NCI-H2227 treated with DMSO at 0.1 percent for 48 hours (cell line): Measurements from ENCODE around the gene KRTAP10-8.
"Not testable (repeated sequence)": the region's sequence is repeated elsewhere in the genome, so short reads cannot be mapped to it uniquely, and the experiment has no call there.

Experiments used
- DNase-seq: peaks from one replicate; lab custom pipeline; 2025; lab: John Stamatoyannopoulos, UW

The KRTAP10-8 gene, protein sequence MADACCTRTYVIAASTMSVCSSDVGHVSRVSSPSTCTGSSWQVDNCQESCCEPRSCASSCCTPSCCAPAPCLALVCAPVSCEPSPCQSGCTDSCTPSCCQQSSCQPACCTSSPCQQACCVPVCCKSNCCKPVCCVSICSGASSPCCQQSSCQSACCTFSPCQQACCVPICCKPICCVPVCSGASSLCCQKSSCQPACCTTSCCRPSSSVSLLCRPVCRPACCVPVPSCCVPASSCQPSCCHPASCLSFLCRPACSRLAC

DNA sequence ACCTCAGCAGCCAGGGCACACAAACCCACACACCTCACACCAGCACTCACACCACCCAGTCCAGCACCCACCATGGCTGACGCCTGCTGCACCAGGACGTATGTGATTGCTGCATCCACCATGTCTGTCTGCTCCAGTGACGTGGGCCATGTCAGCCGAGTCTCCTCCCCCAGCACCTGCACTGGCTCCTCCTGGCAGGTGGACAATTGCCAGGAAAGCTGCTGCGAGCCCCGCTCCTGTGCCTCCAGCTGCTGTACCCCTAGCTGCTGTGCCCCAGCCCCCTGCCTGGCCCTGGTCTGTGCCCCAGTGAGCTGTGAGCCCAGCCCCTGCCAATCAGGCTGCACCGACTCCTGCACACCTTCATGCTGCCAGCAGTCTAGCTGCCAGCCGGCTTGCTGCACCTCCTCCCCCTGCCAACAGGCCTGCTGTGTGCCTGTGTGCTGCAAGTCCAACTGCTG lies at the start of gene KRTAP10-8:
KRTAP10-8 (plus strand) TSS at position 51 of the 458 bp plus-strand sequence; CDS start at position 73, 22 bp downstream.
- DNase-seq: no peak

DNA sequence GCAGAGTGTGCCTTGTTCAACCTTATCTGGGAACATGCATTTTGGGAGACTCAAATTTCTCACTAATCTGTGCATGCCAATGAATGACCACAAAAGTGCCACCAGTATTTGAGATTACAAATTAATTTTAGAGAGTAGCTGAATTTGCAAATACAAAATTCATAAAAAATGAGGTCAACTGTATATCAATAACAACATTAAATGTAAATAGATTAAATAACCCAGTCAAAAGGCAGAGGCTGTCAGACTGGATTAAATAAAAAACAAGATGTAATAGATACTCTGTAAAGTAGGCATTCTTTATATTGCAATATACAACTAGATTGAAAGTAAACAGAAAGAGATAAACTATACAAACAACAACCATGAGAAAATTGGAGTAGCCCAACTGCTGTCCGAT lies 47.8 kb upstream of the KRTAP10-8 start:
- no peak for DNase-seq

DNA sequence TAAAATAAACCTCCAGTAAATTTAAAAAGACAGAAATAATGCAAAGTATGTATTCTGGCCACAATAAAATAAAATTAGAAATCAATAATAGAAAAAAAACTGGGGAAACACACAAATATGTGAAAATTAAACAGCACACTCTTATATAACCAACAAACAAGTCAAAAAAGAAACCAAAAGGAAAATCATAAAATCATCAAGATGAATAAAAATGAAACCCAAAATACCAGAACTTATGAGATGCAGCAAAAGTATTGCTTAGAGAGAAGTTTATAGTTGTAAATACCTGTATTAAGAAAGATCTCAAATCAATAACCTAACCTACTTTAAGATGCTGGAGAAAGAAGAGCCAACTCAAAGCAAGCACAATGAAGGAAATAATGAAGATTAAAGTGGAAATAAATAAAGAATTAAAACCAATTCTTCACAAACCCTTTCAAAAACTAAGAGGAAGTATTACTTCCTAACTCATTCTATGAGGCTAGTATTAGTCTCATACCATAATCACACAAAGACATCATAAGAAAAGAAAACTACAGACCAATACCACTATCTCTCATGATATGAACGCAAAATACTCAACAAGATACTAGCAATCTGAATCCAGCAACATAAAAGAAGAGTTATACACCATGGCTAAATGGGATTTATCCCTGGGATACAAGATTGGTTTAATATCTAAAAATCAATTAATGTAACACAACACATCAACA lies 46.8 kb upstream of the KRTAP10-8 start:
- DNase-seq: no peak

DNA sequence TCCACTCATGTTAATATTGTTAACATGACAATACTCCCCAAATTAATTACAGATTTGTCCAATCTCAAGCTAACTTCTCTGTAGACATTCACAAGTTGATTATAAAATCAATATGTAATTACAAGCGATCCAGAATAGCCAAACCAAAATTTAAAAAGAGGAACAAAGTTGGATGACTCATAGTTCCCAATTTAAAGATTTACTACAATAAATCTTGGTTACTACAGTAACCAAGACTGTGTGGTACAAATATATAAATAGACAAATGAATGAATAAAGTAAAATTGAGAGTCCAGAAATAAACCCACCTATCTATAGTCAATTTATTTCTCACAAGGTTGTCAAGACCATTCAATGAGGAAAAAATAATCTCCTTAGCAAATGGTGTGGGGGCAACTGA lies 45.5 kb upstream of the KRTAP10-8 start:
- no peak for DNase-seq

DNA sequence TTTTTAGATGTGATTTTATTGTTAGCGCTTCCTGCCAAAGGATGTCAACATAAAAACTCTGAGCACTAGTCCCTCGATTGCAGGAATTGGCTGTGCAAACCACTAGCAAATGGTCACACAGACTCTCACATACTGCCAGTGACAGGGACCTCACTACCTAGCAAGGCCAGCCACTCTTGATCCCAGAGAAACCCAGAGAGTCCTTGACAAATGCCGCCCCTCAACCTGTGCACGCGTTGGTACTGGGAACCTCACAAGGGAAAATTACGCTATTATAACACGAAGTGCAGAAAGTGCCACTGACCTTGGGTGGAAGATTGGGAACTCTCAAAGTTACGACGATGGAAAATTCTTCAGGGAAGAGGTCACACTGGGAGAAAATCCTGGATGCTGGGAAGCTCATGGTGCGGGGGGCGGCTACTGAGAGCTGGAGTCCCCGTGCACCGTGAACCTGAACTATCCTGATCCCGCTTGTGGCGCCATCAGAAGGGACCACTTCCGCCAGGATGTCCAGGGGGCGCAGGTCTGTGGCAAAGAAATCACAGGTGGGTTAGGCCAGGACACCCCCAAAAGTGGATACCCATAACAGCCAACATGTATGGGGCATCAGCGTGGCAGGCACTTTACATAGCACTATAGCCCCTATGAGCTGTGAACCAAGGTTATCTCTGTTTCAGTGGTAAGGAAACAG lies 44.3 kb upstream of the KRTAP10-8 start:
- DNase-seq: no peak

DNA sequence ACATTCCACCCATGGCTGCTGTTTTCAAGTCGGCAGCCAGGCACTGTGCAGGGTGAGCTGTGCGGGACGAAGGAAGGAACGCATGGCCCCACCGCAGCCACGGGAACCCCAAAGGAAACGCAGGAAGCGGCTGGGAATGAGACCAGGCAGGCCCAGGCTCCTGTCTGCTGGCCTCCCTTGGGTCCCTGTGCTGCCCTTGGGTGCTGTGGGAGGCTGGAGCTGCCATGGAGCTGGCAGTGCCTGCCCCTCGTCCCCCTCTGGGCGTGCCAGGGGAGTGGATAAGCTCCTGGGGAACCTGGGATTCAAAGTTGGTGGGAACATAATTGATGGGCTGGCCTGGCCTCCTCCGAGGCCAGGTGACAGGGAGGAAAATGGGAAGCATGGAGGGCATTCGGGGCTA lies 43.6 kb upstream of the KRTAP10-8 start:
- no peak for DNase-seq

DNA sequence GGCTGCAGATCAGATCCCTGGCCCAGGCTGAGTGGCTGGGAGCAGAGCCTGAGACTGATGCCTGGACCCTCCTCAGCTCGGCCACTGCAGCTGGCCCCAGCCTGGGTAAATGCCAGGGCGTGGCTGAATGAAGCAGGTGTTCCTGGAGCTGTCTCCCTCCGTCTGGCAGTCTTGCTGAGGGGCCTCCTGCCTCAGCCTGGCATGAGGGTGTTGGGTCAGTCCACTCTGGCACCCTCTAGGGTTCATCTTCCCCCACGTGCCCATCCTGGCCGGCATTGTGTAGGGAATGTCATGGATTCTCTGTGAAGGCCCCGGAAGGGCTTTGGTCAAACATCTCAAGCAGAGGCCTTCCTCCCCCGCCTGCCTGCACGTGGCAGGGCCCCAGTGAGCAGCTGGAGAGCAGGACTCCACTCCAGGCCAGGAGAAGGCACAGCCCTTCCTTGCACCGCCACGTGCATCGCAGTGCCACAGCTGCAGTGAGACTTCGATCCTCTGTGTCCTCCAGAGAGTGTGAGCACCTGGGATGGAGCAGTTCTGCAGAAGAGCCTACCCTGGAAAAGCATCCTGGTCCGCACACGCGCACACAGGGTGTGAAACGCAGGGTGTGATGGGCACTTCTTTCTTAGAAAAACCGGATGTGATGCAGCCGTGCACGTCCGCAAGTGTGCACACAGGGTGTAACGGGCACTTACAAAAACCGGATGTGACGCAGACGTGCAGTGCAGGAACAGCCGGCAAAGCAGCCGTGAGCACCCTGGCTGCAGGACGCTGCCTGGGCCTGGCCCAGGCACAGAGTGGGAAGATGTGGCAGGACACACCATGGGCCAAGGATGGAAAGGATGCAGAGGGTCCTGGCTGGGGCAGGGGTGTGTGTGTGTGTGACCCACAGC lies 43.0 kb upstream of the KRTAP10-8 start:
- no peak for DNase-seq

DNA sequence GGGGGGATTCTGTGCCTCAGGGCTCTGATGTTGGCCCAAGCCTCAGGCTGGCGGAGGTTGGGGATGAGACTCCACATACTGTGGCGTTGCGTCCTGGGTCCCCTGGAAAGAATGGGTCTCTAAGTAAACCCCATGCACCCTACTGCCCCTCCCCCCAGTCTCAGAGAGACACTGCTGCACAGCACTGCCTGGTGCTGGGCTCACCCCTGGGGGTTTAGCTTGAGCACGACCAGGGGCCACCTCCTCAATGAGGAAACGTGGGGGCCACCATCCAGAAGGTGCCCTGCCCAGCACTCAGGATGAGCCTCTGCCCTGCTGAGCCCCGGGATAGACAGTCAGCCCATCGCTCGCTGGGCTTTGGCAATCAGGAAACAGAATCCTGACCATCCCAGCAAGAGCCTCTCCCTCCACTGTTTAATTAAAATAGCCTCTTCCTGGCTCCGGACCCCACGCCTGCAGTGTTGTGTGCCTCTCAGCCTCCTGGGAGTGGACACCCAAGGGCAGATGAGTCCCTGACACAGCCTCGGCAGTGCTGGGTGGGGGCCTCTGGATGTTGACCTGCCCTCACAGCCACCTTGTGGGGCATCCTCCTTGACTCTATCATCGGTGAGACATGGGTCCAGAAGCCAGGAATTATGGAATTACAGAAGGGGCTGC lies 41.9 kb upstream of the KRTAP10-8 start:
- DNase-seq: no peak

DNA sequence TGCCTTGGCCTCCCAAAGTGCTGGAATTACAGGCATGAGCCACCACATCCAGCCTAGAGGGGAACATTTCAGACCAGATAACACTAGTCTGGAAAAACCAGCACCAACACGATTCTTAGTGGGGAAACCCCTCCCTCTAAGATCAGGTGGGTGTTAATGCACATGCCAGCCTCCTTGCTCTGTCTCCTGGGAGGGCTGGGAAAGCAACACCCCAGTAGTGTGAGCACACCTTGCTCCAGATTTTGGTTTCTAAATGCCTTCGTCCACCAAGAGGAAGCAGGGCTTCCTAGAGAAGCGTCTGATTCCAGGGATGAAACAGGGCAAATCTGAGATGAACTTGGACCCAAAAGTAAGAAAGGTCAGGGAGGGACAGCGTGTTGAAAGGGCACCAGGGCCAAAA lies 40.6 kb upstream of the KRTAP10-8 start:
- no peak for DNase-seq

DNA sequence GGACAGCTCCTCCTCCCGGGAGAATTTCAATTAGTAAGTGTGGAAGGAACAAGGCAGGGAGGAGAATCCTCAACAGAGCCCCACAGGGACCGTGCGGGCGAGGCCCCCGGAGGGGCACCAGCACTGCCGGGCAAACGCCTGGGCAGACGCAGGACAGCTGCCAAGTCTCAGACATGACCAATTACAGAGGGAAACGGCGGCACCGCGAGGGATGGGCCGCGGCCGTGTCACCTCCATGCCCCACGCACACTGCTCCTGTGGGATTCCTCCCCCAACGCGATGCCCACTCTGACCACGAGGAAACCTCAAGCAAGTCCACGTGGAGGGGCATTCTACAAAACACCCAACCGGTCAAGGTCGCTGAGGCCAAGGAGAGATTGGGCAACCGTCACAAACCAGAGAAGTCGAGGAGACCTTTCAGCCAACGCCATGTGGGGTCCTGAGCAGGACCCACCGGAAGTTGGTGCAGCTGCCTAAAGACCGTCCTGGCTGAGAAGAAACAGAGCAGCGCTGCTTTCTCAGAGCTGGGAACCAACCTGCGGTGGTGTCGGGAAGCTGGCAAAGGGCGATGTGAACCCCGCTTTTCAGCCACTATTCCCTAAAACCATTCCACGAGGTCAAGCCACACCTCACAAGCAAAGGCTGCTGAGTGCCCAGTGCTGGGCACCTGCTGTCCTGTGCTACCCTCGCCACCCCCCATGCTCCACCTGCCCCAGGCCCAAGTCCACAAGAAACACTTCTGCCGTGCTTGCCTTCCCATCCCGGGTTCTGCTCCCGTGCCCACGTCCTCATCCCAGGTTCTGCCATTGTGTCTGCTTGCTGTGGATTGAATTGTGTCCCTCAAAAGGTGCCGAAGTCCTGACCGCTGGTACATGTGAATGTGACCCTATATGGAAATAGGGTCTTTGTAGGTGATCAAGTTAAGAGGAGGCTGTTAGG lies 39.8 kb upstream of the KRTAP10-8 start:
- DNase-seq: no peak

DNA sequence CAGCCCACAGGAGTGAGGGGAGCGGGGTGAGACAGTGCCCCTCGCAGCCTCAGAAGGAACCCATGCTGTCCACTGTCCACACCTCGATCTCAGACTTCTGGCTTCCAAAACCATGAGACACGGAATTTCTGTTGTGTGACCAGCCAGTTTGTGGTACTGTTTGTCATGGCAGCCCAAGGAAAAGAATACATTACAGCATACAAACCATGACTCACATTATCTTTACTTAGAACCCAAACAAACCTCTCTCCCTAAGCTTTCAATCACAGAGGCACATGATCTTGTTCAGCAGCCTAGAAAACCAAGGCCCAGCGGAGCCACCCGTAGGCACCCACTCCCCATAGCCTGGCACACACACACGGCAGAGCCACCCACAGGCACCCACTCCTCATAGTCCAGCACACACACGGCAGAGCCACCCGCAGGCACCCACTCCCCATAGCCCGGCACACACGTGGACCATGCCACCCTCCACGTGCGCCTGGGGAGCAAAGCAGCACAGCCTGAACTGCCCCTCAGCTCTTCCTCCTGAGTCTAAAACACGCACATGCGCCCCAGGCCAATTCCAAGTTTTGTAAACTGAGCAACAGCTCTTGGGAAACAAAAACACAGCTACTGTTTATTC lies 38.8 kb upstream of the KRTAP10-8 start:
- no peak for DNase-seq

DNA sequence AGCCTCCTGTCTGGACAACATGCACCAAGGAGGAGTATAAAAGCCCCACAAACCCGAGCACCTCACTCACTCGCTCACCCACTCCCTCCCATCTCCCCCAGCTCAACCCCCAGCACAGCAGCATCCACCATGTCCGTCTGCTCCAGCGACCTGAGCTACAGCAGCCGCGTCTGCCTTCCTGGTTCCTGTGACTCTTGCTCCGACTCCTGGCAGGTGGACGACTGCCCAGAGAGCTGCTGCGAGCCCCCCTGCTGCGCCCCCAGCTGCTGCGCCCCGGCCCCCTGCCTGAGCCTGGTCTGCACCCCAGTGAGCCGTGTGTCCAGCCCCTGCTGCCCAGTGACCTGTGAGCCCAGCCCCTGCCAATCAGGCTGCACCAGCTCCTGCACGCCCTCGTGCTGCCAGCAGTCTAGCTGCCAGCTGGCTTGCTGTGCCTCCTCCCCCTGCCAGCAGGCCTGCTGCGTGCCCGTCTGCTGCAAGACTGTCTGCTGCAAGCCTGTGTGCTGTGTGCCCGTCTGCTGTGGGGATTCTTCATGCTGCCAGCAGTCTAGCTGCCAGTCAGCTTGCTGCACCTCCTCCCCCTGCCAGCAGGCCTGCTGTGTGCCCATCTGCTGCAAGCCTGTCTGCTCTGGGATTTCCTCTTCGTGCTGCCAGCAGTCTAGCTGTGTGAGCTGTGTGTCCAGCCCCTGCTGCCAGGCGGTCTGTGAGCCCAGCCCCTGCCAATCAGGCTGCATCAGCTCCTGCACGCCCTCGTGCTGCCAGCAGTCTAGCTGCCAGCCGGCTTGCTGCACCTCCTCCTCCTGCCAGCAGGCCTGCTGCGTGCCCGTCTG lies 38.0 kb upstream of the KRTAP10-8 start, which contains the start of gene KRTAP10-4:
KRTAP10-4 (plus strand) TSS at position 100 of the 827 bp plus-strand sequence; CDS start at position 130, 30 bp downstream.
- not testable (repeated sequence) for DNase-seq

DNA sequence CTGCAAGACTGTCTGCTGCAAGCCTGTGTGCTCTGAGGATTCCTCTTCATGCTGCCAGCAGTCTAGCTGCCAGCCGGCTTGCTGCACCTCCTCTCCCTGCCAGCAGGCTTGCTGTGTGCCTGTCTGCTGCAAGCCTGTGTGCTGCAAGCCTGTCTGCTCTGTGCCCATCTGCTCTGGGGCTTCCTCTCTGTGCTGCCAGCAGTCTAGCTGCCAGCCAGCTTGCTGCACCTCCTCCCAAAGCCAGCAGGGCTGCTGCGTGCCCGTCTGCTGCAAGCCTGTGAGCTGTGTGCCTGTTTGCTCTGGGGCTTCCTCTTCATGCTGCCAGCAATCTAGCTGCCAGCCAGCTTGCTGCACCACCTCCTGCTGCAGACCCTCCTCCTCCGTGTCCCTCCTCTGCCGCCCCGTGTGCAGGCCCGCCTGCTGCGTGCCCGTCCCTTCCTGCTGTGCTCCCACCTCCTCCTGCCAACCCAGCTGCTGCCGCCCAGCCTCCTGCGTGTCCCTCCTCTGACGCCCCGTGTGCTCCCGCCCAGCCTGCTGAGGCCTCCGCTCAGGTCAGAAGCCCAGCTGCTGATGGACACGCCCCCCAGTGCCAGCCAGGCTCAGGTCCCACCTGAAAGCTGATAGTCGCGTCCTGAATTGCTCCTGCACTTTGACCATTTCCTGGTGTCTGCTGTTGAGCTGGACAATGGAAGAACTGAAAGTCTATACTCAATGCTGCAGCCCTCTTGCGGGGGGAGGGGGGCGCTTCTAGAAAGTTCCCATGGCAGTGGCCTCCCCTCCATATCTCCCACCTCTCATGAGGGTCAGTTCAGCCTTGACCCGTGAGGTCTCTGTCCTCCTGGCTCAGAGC lies 37.2 kb upstream of the KRTAP10-8 start:
- no peak for DNase-seq

DNA sequence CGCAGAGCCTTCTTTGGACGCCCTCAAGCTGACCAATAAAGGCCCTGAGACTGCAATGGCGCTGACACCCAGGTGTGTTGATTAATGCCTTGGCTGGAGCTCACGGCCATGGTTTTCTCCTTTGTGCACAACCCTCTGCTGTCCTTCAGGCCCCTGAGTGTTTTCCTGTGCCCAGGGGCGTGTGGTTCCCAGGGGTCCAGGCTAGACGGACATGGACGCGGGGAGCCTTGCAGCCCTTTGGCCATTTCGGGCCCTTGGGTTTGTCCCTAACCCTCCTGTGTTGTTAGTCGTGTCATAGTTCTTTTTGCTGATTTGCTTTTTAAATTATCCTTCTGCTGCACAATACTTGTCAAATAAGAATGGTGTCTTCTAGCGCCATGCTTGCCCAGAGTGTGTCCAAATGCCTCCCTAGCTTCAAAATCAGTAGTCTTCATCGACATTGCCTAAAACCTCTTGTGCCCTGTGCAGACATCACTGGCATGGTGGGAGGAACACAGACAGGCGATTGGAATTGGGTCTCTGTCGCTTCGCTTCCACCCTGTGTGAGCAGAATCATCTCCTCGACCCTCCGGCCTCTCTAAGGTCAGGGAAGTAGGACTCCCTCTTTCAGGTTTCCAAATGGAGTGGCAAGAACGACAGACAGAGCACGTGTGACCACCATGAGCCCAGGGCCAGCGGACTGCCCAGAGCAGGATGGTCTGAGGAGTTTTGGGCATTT lies 36.4 kb upstream of the KRTAP10-8 start:
- DNase-seq: no peak

DNA sequence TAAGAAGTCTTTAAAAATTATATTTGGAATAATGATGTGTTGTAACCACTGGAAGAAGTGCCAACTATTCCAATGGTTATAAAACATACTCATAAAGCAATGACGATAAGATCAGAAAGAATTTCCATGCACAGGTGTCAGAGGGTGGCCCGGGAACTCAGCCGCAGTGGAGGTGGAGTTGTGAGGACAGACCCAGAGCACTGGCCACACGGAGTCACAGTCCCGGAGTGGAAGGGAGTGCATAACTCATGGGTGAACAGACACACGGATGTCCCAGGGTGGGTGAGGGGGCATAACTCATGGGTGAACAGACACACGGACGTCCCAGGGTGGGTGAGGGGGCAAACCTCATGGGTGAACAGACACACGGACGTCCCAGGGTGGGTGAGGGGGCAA lies 35.9 kb upstream of the KRTAP10-8 start:
- DNase-seq: no peak

DNA sequence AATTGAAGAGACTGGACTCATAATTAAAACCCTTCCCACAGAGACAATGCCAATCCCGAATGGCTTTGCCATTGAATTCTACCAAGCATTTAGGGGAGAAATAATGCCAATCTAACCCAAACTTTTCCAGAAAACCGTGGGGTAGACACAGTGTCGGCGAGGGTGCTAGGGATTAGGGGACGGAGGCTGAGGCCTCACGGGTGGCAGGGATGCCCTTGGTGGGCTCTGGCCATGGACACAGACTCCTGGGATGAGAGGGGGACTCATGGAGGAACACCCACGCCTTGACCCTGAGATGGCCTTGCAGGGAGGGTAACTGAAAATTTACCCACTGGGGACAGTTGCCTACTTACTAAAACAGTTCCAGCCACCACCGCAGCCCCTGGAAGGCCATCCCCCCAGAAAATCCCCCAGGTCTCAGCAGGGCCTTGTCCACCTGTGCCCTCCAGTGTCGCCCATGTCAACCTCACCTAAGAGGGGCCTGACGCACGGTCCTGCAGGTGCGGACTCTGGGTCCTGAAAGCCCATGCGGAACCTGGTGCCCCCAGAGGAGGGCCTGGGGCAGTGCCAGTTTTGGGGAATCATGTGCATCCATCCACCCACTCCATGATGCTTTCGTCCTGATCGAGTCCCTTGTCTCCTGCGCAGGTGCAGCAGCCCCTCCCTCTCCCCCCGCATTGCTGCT lies 33.4 kb upstream of the KRTAP10-8 start:
- no peak for DNase-seq
